ENCODE results near the gene EXOC2.

DNA sequence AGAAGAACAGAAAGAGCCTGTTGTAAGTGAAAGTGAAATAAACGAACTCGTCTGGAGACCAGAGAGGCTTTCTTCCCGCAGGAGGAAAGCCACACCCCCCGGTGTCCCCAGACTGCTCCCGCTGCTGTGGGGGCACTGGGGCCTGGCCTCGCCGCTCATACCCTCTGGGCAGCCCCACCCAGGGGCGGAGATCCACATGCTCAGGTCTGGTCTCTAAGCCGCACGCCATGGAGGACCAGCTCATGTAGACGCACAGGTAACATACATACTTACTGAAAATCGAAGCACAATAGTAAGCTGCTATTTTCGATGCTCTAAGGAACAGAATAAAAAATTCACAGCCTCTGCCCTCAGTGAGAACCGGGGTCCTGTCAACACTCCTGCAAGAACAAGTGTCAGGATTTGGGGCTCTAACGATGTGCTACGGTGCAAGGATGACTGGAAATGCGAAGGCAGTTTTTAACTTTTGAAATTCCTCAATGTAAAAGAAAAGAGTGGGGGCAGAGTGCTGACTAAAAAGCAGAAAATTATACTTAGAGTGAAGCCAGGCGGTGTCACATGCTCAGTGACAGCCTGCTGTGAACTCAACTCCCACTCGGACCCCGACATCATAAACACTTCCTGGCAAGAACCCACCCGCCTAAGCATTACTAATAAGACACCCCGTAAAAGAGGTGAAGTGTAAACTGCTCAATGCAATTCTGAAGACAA, 190.9 kb downstream of the EXOC2 start:
- TF ChIP-seq EZH2 (conservative IDR thresholded peaks at IDR 0.05; ENCODE audit: low read depth, low read length) (no peak), CTCF (CRISPR knock-in tag; IDR thresholded peaks at IDR 0.05) (no peak), ZNF567 (CRISPR knock-in tag; IDR thresholded peaks at IDR 0.05; ENCODE audit: borderline replicate concordance) (no peak), ATF2 (CRISPR knock-in tag; IDR thresholded peaks at IDR 0.05) (no peak), POLR2AphosphoS2 (IDR thresholded peaks at IDR 0.05; ENCODE audit: low read depth, low read length) (no peak), ZNF121 (CRISPR knock-in tag; IDR thresholded peaks at IDR 0.05) (no peak), ZNF674 (CRISPR knock-in tag; IDR thresholded peaks at IDR 0.05; ENCODE audit: low read depth) (no peak), ZNF34 (CRISPR knock-in tag; IDR thresholded peaks at IDR 0.05; ENCODE audit: borderline replicate concordance) (no peak), CREM (IDR thresholded peaks at IDR 0.05) (no peak), CREM (CRISPR knock-in tag; IDR thresholded peaks at IDR 0.05) (no peak)
- TF ChIP-seq, protein P1, sequence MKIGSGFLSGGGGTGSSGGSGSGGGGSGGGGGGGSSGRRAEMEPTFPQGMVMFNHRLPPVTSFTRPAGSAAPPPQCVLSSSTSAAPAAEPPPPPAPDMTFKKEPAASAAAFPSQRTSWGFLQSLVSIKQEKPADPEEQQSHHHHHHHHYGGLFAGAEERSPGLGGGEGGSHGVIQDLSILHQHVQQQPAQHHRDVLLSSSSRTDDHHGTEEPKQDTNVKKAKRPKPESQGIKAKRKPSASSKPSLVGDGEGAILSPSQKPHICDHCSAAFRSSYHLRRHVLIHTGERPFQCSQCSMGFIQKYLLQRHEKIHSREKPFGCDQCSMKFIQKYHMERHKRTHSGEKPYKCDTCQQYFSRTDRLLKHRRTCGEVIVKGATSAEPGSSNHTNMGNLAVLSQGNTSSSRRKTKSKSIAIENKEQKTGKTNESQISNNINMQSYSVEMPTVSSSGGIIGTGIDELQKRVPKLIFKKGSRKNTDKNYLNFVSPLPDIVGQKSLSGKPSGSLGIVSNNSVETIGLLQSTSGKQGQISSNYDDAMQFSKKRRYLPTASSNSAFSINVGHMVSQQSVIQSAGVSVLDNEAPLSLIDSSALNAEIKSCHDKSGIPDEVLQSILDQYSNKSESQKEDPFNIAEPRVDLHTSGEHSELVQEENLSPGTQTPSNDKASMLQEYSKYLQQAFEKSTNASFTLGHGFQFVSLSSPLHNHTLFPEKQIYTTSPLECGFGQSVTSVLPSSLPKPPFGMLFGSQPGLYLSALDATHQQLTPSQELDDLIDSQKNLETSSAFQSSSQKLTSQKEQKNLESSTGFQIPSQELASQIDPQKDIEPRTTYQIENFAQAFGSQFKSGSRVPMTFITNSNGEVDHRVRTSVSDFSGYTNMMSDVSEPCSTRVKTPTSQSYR (CRISPR knock-in tag; IDR thresholded peaks at IDR 0.05; ENCODE audit: borderline replicate concordance), result no peak
- TF ChIP-seq, protein P2, sequence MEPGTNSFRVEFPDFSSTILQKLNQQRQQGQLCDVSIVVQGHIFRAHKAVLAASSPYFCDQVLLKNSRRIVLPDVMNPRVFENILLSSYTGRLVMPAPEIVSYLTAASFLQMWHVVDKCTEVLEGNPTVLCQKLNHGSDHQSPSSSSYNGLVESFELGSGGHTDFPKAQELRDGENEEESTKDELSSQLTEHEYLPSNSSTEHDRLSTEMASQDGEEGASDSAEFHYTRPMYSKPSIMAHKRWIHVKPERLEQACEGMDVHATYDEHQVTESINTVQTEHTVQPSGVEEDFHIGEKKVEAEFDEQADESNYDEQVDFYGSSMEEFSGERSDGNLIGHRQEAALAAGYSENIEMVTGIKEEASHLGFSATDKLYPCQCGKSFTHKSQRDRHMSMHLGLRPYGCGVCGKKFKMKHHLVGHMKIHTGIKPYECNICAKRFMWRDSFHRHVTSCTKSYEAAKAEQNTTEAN (CRISPR knock-in tag; conservative IDR thresholded peaks at IDR 0.05), result no peak
- TF ChIP-seq, protein P3, sequence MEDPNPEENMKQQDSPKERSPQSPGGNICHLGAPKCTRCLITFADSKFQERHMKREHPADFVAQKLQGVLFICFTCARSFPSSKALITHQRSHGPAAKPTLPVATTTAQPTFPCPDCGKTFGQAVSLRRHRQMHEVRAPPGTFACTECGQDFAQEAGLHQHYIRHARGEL (CRISPR knock-in tag; IDR thresholded peaks at IDR 0.05), result no peak

All from HepG2 (cell line).